K562 (cell line): ENCODE data around the gene KHNYN. TPM values are rescaled to one million over a fixed set of nuclear protein-coding genes. Genes with fewer than 3 reads are reported as not detected.

Experiments used
- ATAC-seq: fragments of 200-7000 bp; cut with Tn5 transposase; 3 replicates; pipeline ENCODE4 v1.9.1; 2020; ENCODE audit warnings: moderate library complexity
- BruUV-seq: library from RNA; stranded (reverse); fragments of 400-500 nt; replicated peaks from 2 replicates; lab custom pipeline; 2021; lab: Mats Ljungman, UMichigan
- CTCF ChIA-PET: fragments of 300-600 bp; formaldehyde crosslinking; extraction: SDS; loops from one replicate; lab custom pipeline; 2021; ENCODE audit warnings: low intra/inter-chr PET ratio; lab: Yijun Ruan, JAX
- POLR2A ChIA-PET: fragments of 300-600, 350-650 bp; sonication (Branson Sonifier 250); formaldehyde crosslinking; extraction: SDS; loops from one replicate; lab custom pipeline; 2021; ENCODE audit warnings: antibody characterized with exemption, inconsistent platforms; lab: Yijun Ruan, JAX
- DNase-seq, 4 experiments: peaks; one replicate each; pipeline versions ENCODE4 v3.0.0 to v3.0.0-alpha.2; 2011 to 2018; ENCODE audit warnings: low spot score in 3 of 4, mixed read lengths in 3 of 4; ENCODE audit errors: extremely low read depth in 1 of 4
- FAIRE-seq: peaks from 2 replicates; lab custom pipeline; 2011; peaks lifted over from hg19 to GRCh38; lab: Jason Lieb, UNC
- H2AFZ ChIP-seq: 2 replicates; pipeline ENCODE4 v1.6.0; 2011; ENCODE audit warnings: low read depth, low read length, control low read depth, inconsistent platforms
- H3K27ac ChIP-seq: fragments of 200-600 bp; 3 replicates; pipeline ENCODE4 v1.8.0; 2011; ENCODE audit warnings: low read depth, mild to moderate bottlenecking, control low read depth, inconsistent platforms, low read length, moderate library complexity, mixed read lengths; ENCODE audit errors: extremely low read depth
- H3K27me3 ChIP-seq, 2 experiments: fragments of 300-600 bp in 1 of 2; 2 replicates in 1 of 2; 3 replicates in 1 of 2; pipeline versions ENCODE4 v1.6.0 to v1.8.0; 2011; ENCODE audit warnings: inconsistent platforms in 2 of 2, low read length in 2 of 2, mild to moderate bottlenecking in 1 of 2, mixed read lengths in 1 of 2, moderate library complexity in 1 of 2; ENCODE audit not compliant: control insufficient read depth in 2 of 2, insufficient read depth in 2 of 2
- H3K36me3 ChIP-seq: fragments of 300-600 bp; 3 replicates; pipeline ENCODE4 v1.8.0; 2011; ENCODE audit warnings: mild to moderate bottlenecking, low read length, inconsistent platforms; ENCODE audit not compliant: control insufficient read depth, insufficient read depth
- H3K4me1 ChIP-seq, 2 experiments: fragments of 200-600 bp in 1 of 2; replicated peaks in 1 of 2; 2 replicates in 1 of 2; 3 replicates in 1 of 2; pipeline versions ENCODE4 v1.5.1 to v1.8.0; 2011; ENCODE audit warnings: inconsistent platforms in 2 of 2, low read length in 2 of 2, mild to moderate bottlenecking in 1 of 2, mixed read lengths in 1 of 2, moderate library complexity in 1 of 2; ENCODE audit not compliant: control insufficient read depth in 2 of 2, insufficient read depth in 2 of 2
- H3K4me2 ChIP-seq: 2 replicates; pipeline ENCODE4 v1.6.1; 2011; ENCODE audit warnings: low read length, control low read depth, inconsistent platforms, mixed read lengths; ENCODE audit not compliant: insufficient read depth
- H3K4me3 ChIP-seq: fragments of 200-600 bp; sonication (generic), shearing (Covaris generic); 2 replicates; pipeline ENCODE4 v1.5.1; 2016; ENCODE audit warnings: control low read depth, inconsistent platforms
- H3K79me2 ChIP-seq: fragments of 200-600 bp; 3 replicates; pipeline ENCODE4 v1.8.0; 2011; ENCODE audit warnings: low read length, inconsistent platforms; ENCODE audit not compliant: control insufficient read depth, insufficient read depth
- H3K9ac ChIP-seq, 2 experiments: 2 replicates each; pipeline versions ENCODE4 v1.6.0 to v1.6.1; 2011; ENCODE audit warnings: low read depth in 2 of 2, low read length in 2 of 2, control low read depth in 1 of 2, inconsistent platforms in 1 of 2, mild to moderate bottlenecking in 1 of 2, mixed read lengths in 1 of 2; ENCODE audit not compliant: insufficient read depth in 1 of 2
- H3K9me1 ChIP-seq: one replicate; pipeline ENCODE4 v1.6.0; 2011; ENCODE audit warnings: inconsistent platforms, mild to moderate bottlenecking, low read length, moderate library complexity; ENCODE audit not compliant: control insufficient read depth, insufficient read depth
- H3K9me3 ChIP-seq: replicated peaks from 2 replicates; pipeline ENCODE4 v1.5.1; 2011; ENCODE audit warnings: low read depth, low read length, inconsistent platforms; ENCODE audit not compliant: control insufficient read depth, insufficient read depth
- H4K20me1 ChIP-seq: replicated peaks from 2 replicates; pipeline ENCODE4 v1.6.1; 2011; ENCODE audit warnings: low read length, inconsistent platforms, mixed read lengths; ENCODE audit not compliant: control insufficient read depth, insufficient read depth
- ARID3A ChIP-seq: IDR thresholded peaks from 2 replicates; pipeline ENCODE4 v1.6.1; 2012; ENCODE audit warnings: low read depth, low read length, improper control_type of control experiment, borderline replicate concordance
- CHD2 ChIP-seq: IDR thresholded peaks from 2 replicates; pipeline ENCODE4 v1.6.1; 2011; ENCODE audit warnings: low read depth, low read length
- FOXA1 ChIP-seq: fragments of 450-650 bp; IDR thresholded peaks from 2 replicates; pipeline ENCODE4 v1.6.1; 2016; ENCODE audit warnings: mild to moderate bottlenecking, borderline replicate concordance
- KDM4B ChIP-seq, 2 experiments: fragments of 450-650 bp in 1 of 2; sonication (generic) in 1 of 2; IDR thresholded peaks; 2 replicates each; pipeline ENCODE4 v1.6.1; 2016 to 2017; ENCODE audit warnings: borderline replicate concordance in 2 of 2, antibody characterized with exemption in 1 of 2, low read depth in 1 of 2, mild to moderate bottlenecking in 1 of 2
- MLLT1 ChIP-seq, 2 experiments: fragments of 450-650 bp; IDR thresholded peaks; 2 replicates each; pipeline ENCODE4 v1.6.1; 2016
- NR2C2 ChIP-seq, 2 experiments: fragments of 200-800 bp in 1 of 2; sonication (Bioruptor generic) in 1 of 2; sonication (generic) in 1 of 2; formaldehyde crosslinking in 1 of 2; IDR thresholded peaks; 2 replicates each; pipeline versions ENCODE4 v1.6.1 to v1.8.0; 2016 to 2022; ENCODE audit warnings: mild to moderate bottlenecking in 1 of 2, missing compliant biosample characterization in 1 of 2, missing genetic modification characterization in 1 of 2, missing genetic modification reagents in 1 of 2
- SAP30 ChIP-seq: fragments of 200-600 bp; sonication (generic); IDR thresholded peaks from 2 replicates; pipeline ENCODE4 v1.6.1; 2012; ENCODE audit warnings: borderline replicate concordance, low read depth, mild to moderate bottlenecking, moderate library complexity, low read length, control low read depth, inconsistent platforms; ENCODE audit not compliant: insufficient read depth, poor library complexity, severe bottlenecking
- SFPQ ChIP-seq: fragments of 200-400 bp; formaldehyde crosslinking; IDR thresholded peaks from 2 replicates; pipeline ENCODE4 v1.6.1; 2017; ENCODE audit warnings: mild to moderate bottlenecking, low read depth, low read length, moderate library complexity
- SMARCB1 ChIP-seq: IDR thresholded peaks from 2 replicates; pipeline ENCODE4 v1.6.1; 2011; ENCODE audit warnings: improper control_type of control experiment, low read depth; ENCODE audit not compliant: insufficient read length
- VEZF1 ChIP-seq: fragments of 200-800 bp; sonication (Bioruptor generic); IDR thresholded peaks from 2 replicates; pipeline ENCODE4 v1.6.1; 2017; ENCODE audit warnings: missing genetic modification characterization, missing compliant biosample characterization
- WGBS: fragments of 100-300 bp; shearing (Covaris generic); methylation state at CpG from one replicate; pipeline ENCODE4 v1.1.6; 2016; ENCODE audit warnings: low coverage, mixed read lengths; ENCODE audit not compliant: insufficient coverage; ENCODE audit errors: missing lambda C conversion rate; 5-methylcytosine and 5-hydroxymethylcytosine counted together
- in situ Hi-C: fragments of 300-500 bp; cut with MboI; formaldehyde crosslinking; loops from 4 replicates; pipeline ENCODE4 v1.15.0; 2018; ENCODE audit warnings: inconsistent platforms, mixed read lengths
- intact Hi-C: fragments of 100-400 bp; cut with micrococcal nuclease; formaldehyde crosslinking; loops from 2 replicates; pipeline ENCODE4 v1.14.2; 2022
- polyA plus RNA-seq, 8 experiments: library from polyadenylated mRNA; depleted of rRNA in 4 of 8; stranded (reverse) in 5 of 8; unstranded in 3 of 8; fragments of >200 nt; fragmentation: Nextera tagmentation in 2 of 8; fragmentation: Illumina TruSeq in 1 of 8; extraction: Ambion mirVana in 2 of 8; extraction: Trizol in 1 of 8; gene quantifications; 2 replicates each; pipeline versions ENCODE4 v1.2.1 to v1.2.3, GENCODE V29; 2011 to 2014; ENCODE audit warnings: inconsistent platforms in 1 of 8, missing spikeins in 1 of 8
- total RNA-seq, 7 experiments: library from RNA; depleted of rRNA in 6 of 7; stranded (reverse); fragments of >200 nt in 6 of 7; fragmentation: Illumina TruSeq in 2 of 7; extraction: Trizol in 2 of 7; gene quantifications; 2 replicates each; pipeline versions ENCODE4 v1.2.1 to v1.2.3, GENCODE V29; 2011 to 2021; ENCODE audit warnings: low replicate concordance in 1 of 7

The KHNYN gene
- total and polyA plus RNA-seq, 9 of the 15 experiments (the other 6 are each of a cell fraction or from before 2014, with no cell fraction given): 0.76 to 26.0 (median 14.1) TPM

GRCh38 chr14:24458736-24459135, 29.0 kb downstream of the KHNYN start:
- H3K27me3 ChIP-seq: no peaks in the 10 kb centered on the region
- WGBS: 50% methylated on average over 1 of the region's 1 CpG
- H3K4me3 ChIP-seq: no peak overlapping the region
- no peak for FAIRE-seq
- H3K4me1 ChIP-seq: no peaks in the 10 kb centered on the region; a peak in 2 of 5 replicates
- H3K79me2 ChIP-seq: no peaks in the 10 kb centered on the region
- CTCF ChIA-PET: no interaction called here
- no peaks in the 10 kb centered on the region for H3K36me3 ChIP-seq
- H3K9ac ChIP-seq: no peak overlapping the region
- intact Hi-C loops (no loop called here), in situ Hi-C loops (no loop called here)
- no peaks in the 10 kb centered on the region for H3K9me3 ChIP-seq
- POLR2A ChIA-PET: interaction anchor here (0.8 kb wide), 1 partner anchor 24 kb away, joined by 3 read pairs; no protein-coding TSS in a partner anchor
- no peak overlapping the region for H2AFZ ChIP-seq
- H3K9me1 ChIP-seq: no peaks in the 10 kb centered on the region
- no peak overlapping the region for H3K4me2 ChIP-seq
- no peak for ATAC-seq
- BruUV-seq: no TSS peak
- no peaks in the 10 kb centered on the region for H4K20me1 ChIP-seq
- no peak overlapping the region for H3K27ac ChIP-seq
- no peak for DNase-seq
- TF ChIP-seq SFPQ (no peak), MLLT1 (IDR thresholded peaks at IDR 0.05) (no peak), FOXA1 (no peak), VEZF1 (CRISPR knock-in tag) (no peak), ARID3A (no peak), KDM4B (IDR thresholded peaks at IDR 0.05; ENCODE audit: borderline replicate concordance in 2 of 2, low read depth in 1 of 2) (no peak), CHD2 (no peak), SAP30 (no peak), SMARCB1 (no peak), NR2C2 (CRISPR knock-in tag; IDR thresholded peaks at IDR 0.05) (no peak), NR2C2 (tag; IDR thresholded peaks at IDR 0.05) (no peak)
